ENCODE measurements around the gene RFX5.
A peak's percentile ranks its signal among the peaks of the same experiment; 100 is the strongest.
"Not testable (repeated sequence)": the region's sequence is repeated elsewhere in the genome, so short reads cannot be mapped to it uniquely, and the experiment has no call there.

Gene RFX5

DNA sequence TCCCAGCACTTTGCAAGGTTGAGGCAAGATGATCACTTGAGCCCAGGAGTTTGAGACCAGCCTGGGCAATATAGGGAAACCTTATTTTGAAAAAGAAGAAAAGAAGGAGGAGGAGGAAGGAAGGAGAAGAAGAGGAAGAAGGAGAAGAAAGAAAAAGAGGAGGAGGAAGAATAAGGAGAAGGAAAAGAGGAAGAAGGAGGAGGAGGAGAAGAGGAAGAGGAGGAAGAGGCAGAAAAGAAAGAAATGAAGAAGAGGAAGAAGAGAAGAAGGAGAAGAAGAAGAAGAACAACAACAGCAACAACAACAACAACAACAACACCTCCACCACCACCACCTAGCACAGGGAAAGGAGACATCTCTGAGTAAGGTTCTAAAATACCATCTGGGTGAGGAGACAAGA lies 14.8 kb upstream of the RFX5 start:
- no peak for DNase-seq

- DNase-seq, result no peak
These were observed 9.6 kb upstream of the RFX5 start for GRCh38 chr1:151356696-151357095.

GRCh38 chr1:151352021-151352718 lies 5.1 kb upstream of the RFX5 start:
- DNase-seq, result no peak

- DNase-seq, result not testable (repeated sequence)
These were observed 3.3 kb upstream of the RFX5 start for GRCh38 chr1:151350323-151350722.

DNA sequence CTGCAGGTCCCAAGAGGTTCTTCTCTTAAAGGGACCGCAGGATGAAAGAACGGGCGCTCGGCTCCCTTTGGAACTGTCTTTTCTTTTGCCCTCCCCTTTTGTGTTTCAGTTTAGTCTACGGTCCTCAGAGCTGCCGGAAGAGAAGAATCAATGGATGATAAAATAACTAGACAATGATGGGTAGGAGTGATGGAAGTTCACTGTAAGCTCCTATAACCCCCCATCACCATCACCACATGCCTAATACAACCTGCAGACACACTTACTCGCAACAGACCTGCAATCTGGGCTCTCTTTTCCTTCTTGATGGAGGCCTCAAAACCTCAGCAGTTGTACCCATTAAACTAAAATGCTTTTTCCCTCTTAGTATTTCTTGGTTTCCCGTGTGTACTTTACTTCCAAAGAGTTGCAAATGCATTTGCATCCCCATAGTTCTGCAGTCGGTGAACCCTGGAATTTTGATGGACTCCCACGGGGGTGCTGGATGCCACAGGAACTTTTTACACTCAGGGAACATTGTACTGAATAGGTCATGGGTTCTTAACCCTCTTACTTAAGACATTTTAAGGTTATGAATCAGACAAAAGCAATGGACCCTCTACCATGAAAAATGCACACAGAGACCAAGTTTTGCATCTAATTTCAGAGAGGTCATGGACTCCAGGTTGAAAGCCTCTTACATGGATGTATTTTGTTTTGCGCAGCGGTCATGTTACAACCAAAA lies 633 bp upstream of the RFX5 start:
- no peak for DNase-seq

DNA sequence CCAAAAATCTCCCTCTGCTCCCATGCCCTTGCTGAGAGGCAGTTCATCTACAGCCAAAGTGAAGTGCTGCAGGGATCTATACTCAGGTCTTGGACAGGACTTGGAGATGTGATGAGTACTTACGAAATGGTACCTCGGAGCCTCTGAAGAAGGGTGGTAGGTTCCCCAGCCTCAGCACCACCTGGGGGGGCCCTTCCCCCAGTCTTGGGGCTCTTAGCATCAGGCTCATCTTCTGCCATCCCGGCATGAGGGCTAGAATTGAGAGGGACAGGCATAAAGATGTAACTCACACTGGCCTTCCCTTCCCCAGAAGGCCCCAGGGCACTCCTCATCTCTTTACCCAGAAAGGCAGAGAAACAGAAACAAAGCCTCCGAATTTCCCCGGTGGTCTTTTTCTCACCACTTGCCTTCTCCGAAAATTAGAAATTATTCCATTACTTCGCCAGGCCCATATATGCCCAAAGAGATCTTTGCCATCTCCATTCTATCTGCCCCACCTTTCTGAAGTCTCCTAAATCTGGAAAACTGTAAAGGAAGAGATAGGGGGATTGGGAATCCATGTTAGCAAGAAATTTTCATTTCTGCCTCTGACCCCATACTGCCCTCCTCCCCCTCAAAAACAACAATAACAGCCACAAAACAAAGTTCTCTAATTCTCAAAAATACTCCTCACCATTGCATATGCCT lies 827 bp downstream of the RFX5 start:
- DNase-seq, result no peak

DNA sequence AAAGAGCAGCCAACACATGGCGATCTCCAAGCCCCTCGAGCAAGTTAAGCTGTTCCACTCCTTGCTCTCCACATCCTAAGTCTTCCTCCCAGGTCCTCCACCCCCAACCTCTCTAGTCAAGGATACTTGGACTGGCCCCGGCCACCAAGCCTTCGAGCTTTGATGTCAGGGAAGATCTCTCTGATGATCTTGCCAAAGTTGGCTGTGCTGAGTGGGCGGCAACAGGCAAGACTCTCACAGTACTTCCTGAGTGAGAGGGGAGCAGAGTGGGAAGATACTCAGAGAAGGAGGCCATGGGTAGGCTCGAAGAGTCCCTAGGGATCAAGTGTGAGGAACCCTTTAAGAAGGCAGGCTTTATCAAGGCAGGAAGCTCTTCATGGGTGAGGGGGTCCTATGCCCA lies 2.8 kb downstream of the RFX5 start:
- DNase-seq, result no peak

DNA sequence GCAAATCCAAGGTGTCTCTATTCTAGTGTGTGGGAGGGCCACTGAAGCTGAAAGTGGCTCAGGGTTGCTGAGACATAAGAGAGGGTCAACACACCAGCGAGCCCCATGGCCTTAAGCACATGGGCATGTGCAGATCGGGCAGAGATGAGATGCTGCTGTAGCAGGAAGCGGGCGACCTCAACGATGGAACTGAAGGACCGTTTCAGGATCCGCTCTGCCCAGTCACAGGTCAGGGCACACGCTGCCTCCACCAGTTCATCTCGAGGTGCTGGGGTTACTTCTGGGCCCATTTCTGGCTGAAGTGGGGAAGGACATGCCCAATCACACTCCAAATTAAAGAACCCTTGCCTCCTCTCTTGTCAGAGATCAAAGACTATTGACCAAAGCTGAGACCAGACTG lies 3.5 kb downstream of the RFX5 start:
- no peak for DNase-seq

DNA sequence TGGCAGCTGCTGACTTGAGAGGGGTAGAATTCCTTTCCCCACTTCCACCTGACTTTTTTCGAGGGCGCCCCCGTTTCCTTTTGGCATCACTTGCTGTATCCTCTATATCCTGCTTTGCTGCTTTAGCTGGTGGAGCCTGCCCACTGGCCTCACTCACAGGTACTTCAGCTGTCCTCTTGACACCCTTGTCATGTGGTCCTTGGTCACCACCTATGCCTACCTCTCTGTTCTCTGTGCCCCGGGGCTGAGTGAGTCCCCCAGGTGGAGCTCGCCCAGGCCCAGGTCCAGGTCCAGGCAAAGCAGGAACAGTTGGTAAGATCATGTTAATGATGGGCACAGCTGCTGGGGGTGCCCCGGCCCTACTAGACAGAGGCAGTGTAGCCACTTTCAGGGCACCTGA lies 4.5 kb downstream of the RFX5 start:
- no peak for DNase-seq

GRCh38 chr1:151342021-151342420 lies 5.0 kb downstream of the RFX5 start:
- DNase-seq, result no peak

- peak; percentile 16 to 24 for DNase-seq
These were observed 5.9 kb downstream of the RFX5 start for GRCh38 chr1:151340870-151341754.

DNA sequence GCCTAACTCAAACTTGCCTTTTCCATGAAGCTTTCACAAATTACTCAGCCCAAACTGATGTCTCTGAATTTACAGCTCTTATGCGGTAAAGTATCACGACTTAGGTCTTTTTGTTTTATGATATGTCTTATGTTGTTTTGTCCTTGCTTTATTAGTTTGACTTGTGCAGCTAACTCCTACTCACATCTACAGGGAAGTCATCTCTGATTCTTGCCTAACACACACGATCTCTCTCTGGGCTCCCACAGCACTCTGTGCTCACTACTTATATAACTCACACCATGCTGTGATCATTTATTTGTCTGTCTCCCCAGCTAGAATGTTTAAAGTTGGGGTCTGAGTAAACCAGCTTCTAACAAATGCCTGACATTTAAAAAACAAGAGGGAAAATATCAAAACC lies 10.5 kb downstream of the RFX5 start:
- DNase-seq, result no peak

DNA sequence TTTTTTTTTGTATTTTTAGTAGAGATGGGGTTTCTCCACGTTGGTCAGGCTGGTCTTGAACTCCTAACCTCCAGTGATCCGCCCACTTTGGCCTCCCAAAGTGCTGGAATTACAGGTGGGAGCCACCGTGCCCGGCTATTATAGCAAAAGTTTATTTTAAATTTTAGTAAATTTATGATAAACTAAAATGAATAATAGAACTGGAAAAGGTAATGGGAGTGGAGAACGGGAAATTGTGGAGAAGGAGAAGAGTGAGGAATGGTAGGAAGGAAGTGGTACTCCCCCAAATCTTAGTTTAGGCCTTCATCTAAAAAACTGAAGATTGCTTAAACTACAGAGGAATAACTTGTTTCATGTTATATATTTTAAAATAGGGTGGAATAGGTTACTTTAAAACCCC lies 12.2 kb downstream of the RFX5 start:
- DNase-seq, result no peak

GRCh38 chr1:151327903-151328674 lies 19.0 kb downstream of the RFX5 start:
- DNase-seq, result no peak

GRCh38 chr1:151327223-151327902 lies 19.7 kb downstream of the RFX5 start, which contains the start of gene PI4KB:
Gene PI4KB (minus strand): TSS chr1:151327416. CDS start chr1:151316481, 10,935 bp downstream.
- peak; percentile 88 for DNase-seq

DNA sequence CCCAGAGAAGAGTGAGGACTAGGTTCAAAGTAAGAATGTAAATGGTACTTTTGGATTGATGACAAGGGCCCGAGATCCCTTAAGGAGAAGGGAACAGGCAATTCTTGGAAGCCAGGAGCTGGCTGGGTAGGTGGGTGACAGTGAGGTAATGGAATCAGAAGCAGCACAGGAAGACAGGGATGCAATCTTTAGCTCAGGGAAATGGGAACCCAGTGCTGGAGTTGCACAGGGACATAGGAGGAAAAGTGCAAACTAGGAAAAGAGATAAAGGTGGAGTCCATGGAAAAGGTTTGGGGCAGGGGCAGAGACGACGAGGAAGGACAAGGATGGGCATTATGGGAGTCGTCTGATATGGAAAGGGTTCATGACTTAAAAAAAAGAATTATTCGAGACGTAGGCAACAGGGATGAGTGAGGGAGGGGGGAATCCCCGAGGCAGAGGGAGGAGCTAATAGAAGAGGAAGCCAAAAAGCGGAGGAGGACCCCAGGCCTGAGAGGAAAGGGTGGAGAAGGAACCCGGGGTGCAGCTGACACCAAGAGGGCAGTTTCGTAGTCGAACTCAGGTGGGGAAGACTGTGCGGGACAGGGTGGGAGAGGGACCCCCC lies 20.3 kb downstream of the RFX5 start:
- peak; percentile 52 to 57 for DNase-seq

- no peak for DNase-seq
These were observed 21.2 kb downstream of the RFX5 start for GRCh38 chr1:151325646-151326429.

- DNase-seq, result no peak
These were observed 21.8 kb downstream of the RFX5 start for GRCh38 chr1:151325231-151325630.

DNA sequence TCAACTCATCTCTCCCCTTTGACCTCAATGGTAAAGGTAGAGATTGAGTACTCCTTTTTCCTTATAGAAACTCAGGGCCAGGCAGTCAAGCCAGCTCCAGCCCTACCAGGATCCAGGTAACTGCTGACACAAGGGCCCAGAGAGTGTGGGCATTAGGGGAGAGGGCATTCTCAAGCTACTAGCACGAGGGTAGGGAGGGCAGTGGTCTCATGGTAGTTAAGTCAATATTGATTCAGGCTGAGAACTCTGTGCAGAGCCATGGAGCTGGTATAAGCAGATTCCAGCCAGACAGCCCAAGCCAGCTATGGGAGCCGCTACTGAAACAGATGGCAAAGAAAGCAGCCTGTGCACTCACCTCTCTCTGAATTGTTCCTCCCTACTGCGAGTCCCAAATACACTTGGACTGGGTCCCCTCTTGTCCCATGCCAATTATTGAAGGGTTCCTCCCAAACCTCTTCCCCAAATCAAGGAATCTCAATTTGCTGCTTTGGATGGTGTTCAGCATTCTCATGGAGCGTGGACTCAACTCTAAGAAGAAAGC lies 22.6 kb downstream of the RFX5 start:
- no peak for DNase-seq

GRCh38 chr1:151318975-151319374 lies 28.1 kb downstream of the RFX5 start:
- no peak for DNase-seq

Data from activated CD4-positive, alpha-beta T cell treated with anti-CD3 and anti-CD28 coated beads, Interleukin-2, amount 50 U/mL, for 4 hours (primary cell).